GM12878 (cell line): ENCODE results near the gene COL23A1. TPM values are rescaled to one million over a fixed set of nuclear protein-coding genes. Genes with fewer than 3 reads are reported as not detected.

ENCODE experiments used
- ATAC-seq: fragments of 200-7000 bp; cut with Tn5 transposase; 3 replicates; pipeline ENCODE4 v1.9.1; 2020; ENCODE audit warnings: mild to moderate bottlenecking, moderate library complexity
- BruUV-seq: library from RNA; stranded (reverse); fragments of 400-500 nt; replicated peaks from 2 replicates; lab custom pipeline; 2021; lab: Mats Ljungman, UMichigan
- CTCF ChIA-PET: fragments of 300-600 bp; sonication (Branson Sonifier 250); formaldehyde crosslinking; extraction: SDS; loops from one replicate; lab custom pipeline; 2021; ENCODE audit warnings: inconsistent platforms; lab: Yijun Ruan, JAX
- POLR2A ChIA-PET: fragments of 350-600 bp; formaldehyde crosslinking; extraction: SDS; loops from one replicate; lab custom pipeline; 2021; ENCODE audit warnings: inconsistent platforms; lab: Charles Lee
- RAD21 ChIA-PET: fragments of 300-600 bp; sonication (Branson Sonifier 250); formaldehyde crosslinking; loops from one replicate; lab custom pipeline; 2023; ENCODE audit warnings: antibody characterized with exemption; ENCODE audit not compliant: unreplicated experiment; lab: Charles Lee
- SMC1A ChIA-PET: fragments of 300-600 bp; sonication (Branson Sonifier 250); formaldehyde crosslinking; loops from one replicate; lab custom pipeline; 2023; ENCODE audit not compliant: unreplicated experiment, uncharacterized antibody; lab: Charles Lee
- DNase-seq: peaks from one replicate; pipeline ENCODE4 v3.0.0-alpha.2; 2011; ENCODE audit warnings: low read depth, low spot score
- FAIRE-seq: peaks from 3 replicates; lab custom pipeline; 2011; peaks lifted over from hg19 to GRCh38; lab: Jason Lieb, UNC
- H2AFZ ChIP-seq: 2 replicates; pipeline ENCODE4 v1.6.0; 2011; ENCODE audit warnings: low read depth, low read length, control low read depth; ENCODE audit not compliant: control insufficient read depth
- H3K27ac ChIP-seq: 2 replicates; pipeline ENCODE4 v1.5.1; 2011; ENCODE audit warnings: control low read depth; ENCODE audit not compliant: control insufficient read depth, insufficient read depth
- H3K27me3 ChIP-seq, 2 experiments: replicated peaks in 1 of 2; 2 replicates each; pipeline versions ENCODE4 v1.6.0 to v1.6.1; 2011; ENCODE audit warnings: low read length in 1 of 2; ENCODE audit not compliant: control insufficient read depth in 2 of 2, insufficient read depth in 2 of 2
- H3K36me3 ChIP-seq, 2 experiments: 2 replicates each; pipeline ENCODE4 v1.5.1; 2011; ENCODE audit warnings: low read length in 1 of 2; ENCODE audit not compliant: control insufficient read depth in 2 of 2, insufficient read depth in 2 of 2
- H3K4me1 ChIP-seq: 2 replicates; pipeline ENCODE4 v1.6.1; 2011; ENCODE audit warnings: mild to moderate bottlenecking, low read length, moderate library complexity, mixed read lengths; ENCODE audit not compliant: control insufficient read depth, insufficient read depth
- H3K4me2 ChIP-seq: 2 replicates; pipeline ENCODE4 v1.6.0; 2011; ENCODE audit warnings: control low read depth; ENCODE audit not compliant: control insufficient read depth, insufficient read depth
- H3K4me3 ChIP-seq: fragments of 200-600 bp; sonication (generic); 2 replicates; pipeline ENCODE4 v1.5.1; 2016
- H3K79me2 ChIP-seq: 2 replicates; pipeline ENCODE4 v1.6.0; 2011; ENCODE audit warnings: low read length; ENCODE audit not compliant: control insufficient read depth, insufficient read depth
- H3K9ac ChIP-seq: 2 replicates; pipeline ENCODE4 v1.8.0; 2011; ENCODE audit warnings: low read length, control low read depth, mixed read lengths; ENCODE audit not compliant: control insufficient read depth, insufficient read depth
- H3K9me3 ChIP-seq: replicated peaks from 3 replicates; pipeline ENCODE4 v1.5.1; 2011; ENCODE audit warnings: mild to moderate bottlenecking, low read length; ENCODE audit not compliant: control insufficient read depth, insufficient read depth
- H4K20me1 ChIP-seq: 2 replicates; pipeline ENCODE4 v1.6.0; 2011; ENCODE audit not compliant: control insufficient read depth, insufficient read depth
- CHD2 ChIP-seq: IDR thresholded peaks from 2 replicates; pipeline ENCODE4 v1.6.1; 2011; ENCODE audit warnings: low read depth, low read length, improper control_type of control experiment, borderline replicate concordance
- CUX1 ChIP-seq: IDR thresholded peaks from 2 replicates; pipeline ENCODE4 v1.6.1; 2012; ENCODE audit warnings: improper control_type of control experiment, low read depth, low read length; ENCODE audit not compliant: insufficient replicate concordance
- E2F4 ChIP-seq: IDR thresholded peaks from 2 replicates; pipeline ENCODE4 v1.6.1; 2012; ENCODE audit warnings: low read depth, low read length, improper control_type of control experiment
- E4F1 ChIP-seq: fragments of 450-650 bp; IDR thresholded peaks from 2 replicates; pipeline ENCODE4 v1.6.1; 2018; ENCODE audit warnings: borderline replicate concordance, mild to moderate bottlenecking; ENCODE audit not compliant: partially characterized antibody
- ESRRA ChIP-seq: IDR thresholded peaks from 2 replicates; pipeline ENCODE4 v1.6.1; 2012; ENCODE audit warnings: mild to moderate bottlenecking, low read length, improper control_type of control experiment
- FOXM1 ChIP-seq: IDR thresholded peaks from 2 replicates; pipeline ENCODE4 v1.6.1; 2012; ENCODE audit warnings: low read depth, mild to moderate bottlenecking, inconsistent platforms, low read length, moderate library complexity
- IKZF2 ChIP-seq, 2 experiments: fragments of 450-650 bp; IDR thresholded peaks; 2 replicates each; pipeline ENCODE4 v1.6.1; 2017; ENCODE audit warnings: mild to moderate bottlenecking in 2 of 2, moderate library complexity in 2 of 2
- JUND ChIP-seq: IDR thresholded peaks from 2 replicates; pipeline ENCODE4 v1.6.1; 2012; ENCODE audit warnings: low read depth, mild to moderate bottlenecking, low read length, improper control_type of control experiment, moderate library complexity
- MXI1 ChIP-seq: fragments of 150-350 bp; IDR thresholded peaks from 2 replicates; pipeline ENCODE4 v1.6.1; 2011; ENCODE audit warnings: low read depth, mild to moderate bottlenecking, inconsistent platforms, low read length, improper control_type of control experiment
- NR2F1 ChIP-seq: fragments of 450-650 bp; conservative IDR thresholded peaks from 2 replicates; pipeline ENCODE4 v1.6.1; 2017; ENCODE audit warnings: mild to moderate bottlenecking
- NRF1 ChIP-seq: conservative IDR thresholded peaks from 2 replicates; pipeline ENCODE4 v1.6.1; 2011; ENCODE audit warnings: mild to moderate bottlenecking, low read depth, low read length, improper control_type of control experiment
- PAX8 ChIP-seq: fragments of 450-650 bp; IDR thresholded peaks from 2 replicates; pipeline ENCODE4 v1.6.1; 2017; ENCODE audit warnings: mild to moderate bottlenecking, moderate library complexity
- PKNOX1 ChIP-seq: fragments of 450-650 bp; IDR thresholded peaks from 2 replicates; pipeline ENCODE4 v1.6.1; 2016; ENCODE audit warnings: mild to moderate bottlenecking
- SMARCA5 ChIP-seq: fragments of 450-650 bp; IDR thresholded peaks from 2 replicates; pipeline ENCODE4 v1.6.1; 2017; ENCODE audit warnings: mild to moderate bottlenecking
- ZNF217 ChIP-seq: fragments of 450-650 bp; IDR thresholded peaks from 2 replicates; pipeline ENCODE4 v1.6.1; 2017; ENCODE audit warnings: antibody characterized with exemption, mild to moderate bottlenecking
- ZNF274 ChIP-seq: IDR thresholded peaks from one replicate; pipeline ENCODE4 v1.8.0; 2011; ENCODE audit not compliant: insufficient read length, insufficient read depth
- WGBS: methylation state at CpG from one replicate; pipeline ENCODE4 v1.1.6; 2016; ENCODE audit warnings: low lambda C conversion rate; ENCODE audit not compliant: insufficient replicate concordance, insufficient coverage; ENCODE audit errors: missing lambda C conversion rate; 5-methylcytosine and 5-hydroxymethylcytosine counted together
- in situ Hi-C: fragments of 300-500 bp; cut with MboI; formaldehyde crosslinking; loops from 9 replicates; pipeline ENCODE4 v1.14.3; 2018; ENCODE audit warnings: mixed read lengths
- intact Hi-C: fragments of 100-400 bp; cut with micrococcal nuclease; formaldehyde crosslinking; loops from one replicate; pipeline ENCODE4 v1.14.2; 2022; ENCODE audit not compliant: unreplicated experiment
- polyA plus RNA-seq, 11 experiments: library from polyadenylated mRNA; depleted of rRNA in 4 of 11; unstranded in 6 of 11; stranded (reverse) in 5 of 11; fragments of >200 nt; fragmentation: Nextera tagmentation in 4 of 11; fragmentation: Illumina TruSeq in 1 of 11; extraction: Ambion mirVana in 4 of 11; extraction: Trizol in 1 of 11; gene quantifications; 1 replicate in 1 of 11; 2 replicates in 10 of 11; pipeline versions ENCODE4 v1.2.1 to v1.2.3, GENCODE V29; 2011 to 2016; ENCODE audit warnings: inconsistent platforms in 2 of 11, missing spikeins in 2 of 11, low read depth in 1 of 11
- total RNA-seq, 4 experiments: library from RNA; depleted of rRNA in 3 of 4; stranded (reverse); fragments of >200 nt in 3 of 4; fragmentation: Illumina TruSeq in 1 of 4; extraction: Trizol in 1 of 4; gene quantifications; 2 replicates each; pipeline versions ENCODE4 v1.2.1 to v1.2.3, GENCODE V29; 2013 to 2021

Gene COL23A1
- total and polyA plus RNA-seq, 10 of the 15 experiments (the other 5 are each of a cell fraction or from before 2014, with no cell fraction given): 0.03 to 0.83 (median 0.09) TPM; not detected in 5

- H3K4me2 ChIP-seq: no peak overlapping the region
- no peak overlapping the region for H3K9ac ChIP-seq
- ChIA-PET RAD21 (no interaction called here), POLR2A (no interaction called here), SMC1A (no interaction called here), CTCF (no interaction called here)
- no peak for FAIRE-seq
- no peak overlapping the region for H2AFZ ChIP-seq
- no peaks in the 10 kb centered on the region for H3K4me1 ChIP-seq
- no peaks in the 10 kb centered on the region for H3K9me3 ChIP-seq
- DNase-seq: no peak
- H3K27me3 ChIP-seq: no peaks in the 10 kb centered on the region
- no peaks in the 10 kb centered on the region for H3K36me3 ChIP-seq
- no TSS peak for BruUV-seq
- H3K4me3 ChIP-seq: no peak overlapping the region
- intact Hi-C loops: no loop called here
- H3K79me2 ChIP-seq: no peaks in the 10 kb centered on the region
- no peak for ATAC-seq
- in situ Hi-C loops: no loop called here
- no peak overlapping the region for H3K27ac ChIP-seq
- no peaks in the 10 kb centered on the region for H4K20me1 ChIP-seq
- TF ChIP-seq JUND (no peak), E2F4 (no peak), NR2F1 (no peak), IKZF2 (IDR thresholded peaks at IDR 0.05) (no peak), ZNF217 (no peak), PAX8 (no peak), ESRRA (no peak), CHD2 (no peak), NRF1 (no peak), CUX1 (no peak), E4F1 (no peak), SMARCA5 (no peak), PKNOX1 (no peak), MXI1 (no peak), ZNF274 (no peak), FOXM1 (no peak)
- 74% methylated on average over 4 of the region's 4 CpGs for WGBS
Observed at GRCh38 chr5:178520851-178521250, 69.3 kb downstream of the COL23A1 start.
